DND-41 (cell line): ENCODE data around the gene MAT2A.

Experiments used
- EZH2 ChIP-seq: IDR thresholded peaks from 3 replicates; pipeline ENCODE4 v1.6.1; 2012; ENCODE audit warnings: borderline replicate concordance, low read depth, mild to moderate bottlenecking, moderate library complexity, low read length, inconsistent platforms; ENCODE audit not compliant: severe bottlenecking
- TF ChIP-seq, protein P1 (sequence below): IDR thresholded peaks from 2 replicates; pipeline ENCODE4 v1.5.1; 2012; ENCODE audit warnings: borderline replicate concordance, low read length, moderate library complexity, mild to moderate bottlenecking; ENCODE audit not compliant: poor library complexity, severe bottlenecking; ENCODE audit errors: extremely low read depth

DNA sequence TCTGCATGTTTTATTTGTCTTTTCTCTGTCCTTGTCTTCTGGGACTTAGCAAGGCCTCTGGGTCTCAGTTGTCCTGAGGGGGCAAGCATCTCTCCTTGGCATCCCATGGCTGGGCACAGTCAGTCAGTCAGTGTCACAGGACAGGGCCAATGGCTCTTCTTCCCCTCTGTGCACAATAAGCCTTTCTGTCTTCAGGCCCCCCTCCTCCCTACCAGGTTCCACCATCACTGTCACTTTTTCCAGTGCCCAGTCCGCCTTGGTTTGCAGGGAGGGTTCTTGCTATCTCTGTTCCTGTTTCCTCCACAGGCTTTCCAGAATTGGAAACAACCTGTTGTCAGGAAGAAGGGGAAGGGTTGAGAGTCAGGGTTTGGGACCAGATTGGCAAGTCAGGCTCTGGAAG is 43.5 kb downstream of the MAT2A start:
- TF ChIP-seq, protein P1, sequence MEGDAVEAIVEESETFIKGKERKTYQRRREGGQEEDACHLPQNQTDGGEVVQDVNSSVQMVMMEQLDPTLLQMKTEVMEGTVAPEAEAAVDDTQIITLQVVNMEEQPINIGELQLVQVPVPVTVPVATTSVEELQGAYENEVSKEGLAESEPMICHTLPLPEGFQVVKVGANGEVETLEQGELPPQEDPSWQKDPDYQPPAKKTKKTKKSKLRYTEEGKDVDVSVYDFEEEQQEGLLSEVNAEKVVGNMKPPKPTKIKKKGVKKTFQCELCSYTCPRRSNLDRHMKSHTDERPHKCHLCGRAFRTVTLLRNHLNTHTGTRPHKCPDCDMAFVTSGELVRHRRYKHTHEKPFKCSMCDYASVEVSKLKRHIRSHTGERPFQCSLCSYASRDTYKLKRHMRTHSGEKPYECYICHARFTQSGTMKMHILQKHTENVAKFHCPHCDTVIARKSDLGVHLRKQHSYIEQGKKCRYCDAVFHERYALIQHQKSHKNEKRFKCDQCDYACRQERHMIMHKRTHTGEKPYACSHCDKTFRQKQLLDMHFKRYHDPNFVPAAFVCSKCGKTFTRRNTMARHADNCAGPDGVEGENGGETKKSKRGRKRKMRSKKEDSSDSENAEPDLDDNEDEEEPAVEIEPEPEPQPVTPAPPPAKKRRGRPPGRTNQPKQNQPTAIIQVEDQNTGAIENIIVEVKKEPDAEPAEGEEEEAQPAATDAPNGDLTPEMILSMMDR = no peak
- no peak for TF ChIP-seq EZH2
